Sigmoid colon (tissue), 4 donors: ENCODE data around the gene PIGB.

ENCODE experiments used
- CTCF ChIP-seq, 4 experiments: fragments of 450-650 bp in 3 of 4; fragments of 200-600 bp in 1 of 4; IDR thresholded peaks; one replicate each; pipeline ENCODE4 v1.5.1; 2016 to 2019; ENCODE audit warnings: antibody characterized with exemption in 4 of 4, mild to moderate bottlenecking in 3 of 4, moderate library complexity in 2 of 4
- EP300 ChIP-seq, 4 donors: sonication (generic); formaldehyde crosslinking; IDR thresholded peaks; one replicate each; pipeline ENCODE4 v1.6.1; 2017; ENCODE audit warnings: antibody characterized with exemption in 4 of 4

- TF ChIP-seq EP300 (IDR thresholded peaks at IDR 0.05): no peak
- no peak for TF ChIP-seq CTCF (IDR thresholded peaks at IDR 0.05)
Measured at GRCh38 chr15:55319537-55320237, 665 bp downstream of the PIGB start.
